Measurements from ENCODE around the gene RNF17.
"Not testable (repeated sequence)": the region's sequence is repeated elsewhere in the genome, so short reads cannot be mapped to it uniquely, and the experiment has no call there.

RNF17 gene

DNA sequence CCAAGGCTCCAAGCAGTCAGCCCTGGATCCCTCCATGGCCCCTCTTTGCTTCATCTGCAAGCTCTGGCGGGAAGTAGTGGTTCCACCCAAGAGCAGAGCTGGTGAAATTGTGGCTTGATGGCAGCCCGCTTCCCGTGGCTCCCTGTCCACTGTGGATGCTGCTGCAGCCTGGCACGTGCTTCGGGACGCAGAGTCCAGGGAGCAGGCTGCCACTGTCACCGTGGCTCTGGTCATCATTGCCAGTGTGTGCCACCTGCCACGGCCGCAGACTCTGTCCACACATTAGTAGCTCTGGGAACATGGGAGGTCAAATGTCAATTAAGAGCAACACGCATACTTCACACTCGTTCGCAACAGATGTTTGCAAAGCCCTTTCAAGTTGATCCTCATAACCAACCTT, 40.8 kb upstream of the RNF17 start:
- TF ChIP-seq, protein P1, sequence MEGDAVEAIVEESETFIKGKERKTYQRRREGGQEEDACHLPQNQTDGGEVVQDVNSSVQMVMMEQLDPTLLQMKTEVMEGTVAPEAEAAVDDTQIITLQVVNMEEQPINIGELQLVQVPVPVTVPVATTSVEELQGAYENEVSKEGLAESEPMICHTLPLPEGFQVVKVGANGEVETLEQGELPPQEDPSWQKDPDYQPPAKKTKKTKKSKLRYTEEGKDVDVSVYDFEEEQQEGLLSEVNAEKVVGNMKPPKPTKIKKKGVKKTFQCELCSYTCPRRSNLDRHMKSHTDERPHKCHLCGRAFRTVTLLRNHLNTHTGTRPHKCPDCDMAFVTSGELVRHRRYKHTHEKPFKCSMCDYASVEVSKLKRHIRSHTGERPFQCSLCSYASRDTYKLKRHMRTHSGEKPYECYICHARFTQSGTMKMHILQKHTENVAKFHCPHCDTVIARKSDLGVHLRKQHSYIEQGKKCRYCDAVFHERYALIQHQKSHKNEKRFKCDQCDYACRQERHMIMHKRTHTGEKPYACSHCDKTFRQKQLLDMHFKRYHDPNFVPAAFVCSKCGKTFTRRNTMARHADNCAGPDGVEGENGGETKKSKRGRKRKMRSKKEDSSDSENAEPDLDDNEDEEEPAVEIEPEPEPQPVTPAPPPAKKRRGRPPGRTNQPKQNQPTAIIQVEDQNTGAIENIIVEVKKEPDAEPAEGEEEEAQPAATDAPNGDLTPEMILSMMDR (IDR thresholded peaks at IDR 0.05; ENCODE audit: control insufficient read depth, insufficient read depth, low read depth, low read length, missing control alignments) = no peak
- DNase-seq (ENCODE audit: low read depth) = no peak
- no peak overlapping the region for H3K4me3 ChIP-seq (ENCODE audit: control insufficient read depth, low read depth, low read length)

DNA sequence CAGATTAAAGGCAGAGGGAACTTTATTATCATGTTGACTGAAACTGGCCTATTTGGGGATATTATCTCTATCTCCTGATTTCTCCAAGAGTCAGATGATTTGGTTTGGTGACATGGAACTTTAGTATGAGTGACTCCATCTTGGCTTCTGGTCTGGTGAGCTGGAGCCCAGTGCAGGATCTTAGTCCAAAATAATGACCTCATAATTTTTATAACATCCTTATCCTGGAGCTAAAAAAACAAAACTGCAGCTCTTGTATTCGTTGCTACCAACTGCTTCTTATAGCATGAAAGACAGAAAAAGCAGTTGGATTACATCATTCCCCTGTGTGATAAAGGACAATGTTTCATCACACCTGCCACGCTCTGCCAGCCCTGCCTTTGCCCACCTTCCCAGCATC, 39.3 kb upstream of the RNF17 start:
- TF ChIP-seq, protein P1 (IDR thresholded peaks at IDR 0.05; ENCODE audit: control insufficient read depth, insufficient read depth, low read depth, low read length, missing control alignments) = no peak
- no peak overlapping the region for H3K4me3 ChIP-seq (ENCODE audit: control insufficient read depth, low read depth, low read length)
- no peak for DNase-seq (ENCODE audit: low read depth)

DNA sequence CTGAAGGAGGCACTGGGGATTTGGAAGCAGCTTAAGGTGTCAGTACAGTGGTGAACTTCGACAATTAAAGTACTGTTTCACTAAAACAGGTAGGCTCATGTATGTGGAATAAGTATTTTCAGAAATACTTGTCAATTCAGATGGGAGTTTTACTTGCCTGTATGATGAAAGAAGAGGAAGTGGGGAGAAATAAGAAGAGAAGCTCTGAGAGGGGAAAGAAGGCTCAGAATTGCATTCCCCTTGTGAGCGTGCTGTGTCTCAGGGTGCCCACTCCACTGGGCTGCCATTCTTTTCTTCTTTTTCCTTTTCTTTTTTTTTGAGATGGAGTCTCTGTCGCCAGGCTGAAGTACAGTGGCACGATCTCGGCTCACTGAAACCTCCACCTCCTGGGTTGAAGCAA, 38.6 kb upstream of the RNF17 start:
- no peak for DNase-seq (ENCODE audit: low read depth)
- H3K4me3 ChIP-seq (ENCODE audit: control insufficient read depth, low read depth, low read length) = no peak overlapping the region
- TF ChIP-seq, protein P1 (IDR thresholded peaks at IDR 0.05; ENCODE audit: control insufficient read depth, insufficient read depth, low read depth, low read length, missing control alignments) = no peak

DNA sequence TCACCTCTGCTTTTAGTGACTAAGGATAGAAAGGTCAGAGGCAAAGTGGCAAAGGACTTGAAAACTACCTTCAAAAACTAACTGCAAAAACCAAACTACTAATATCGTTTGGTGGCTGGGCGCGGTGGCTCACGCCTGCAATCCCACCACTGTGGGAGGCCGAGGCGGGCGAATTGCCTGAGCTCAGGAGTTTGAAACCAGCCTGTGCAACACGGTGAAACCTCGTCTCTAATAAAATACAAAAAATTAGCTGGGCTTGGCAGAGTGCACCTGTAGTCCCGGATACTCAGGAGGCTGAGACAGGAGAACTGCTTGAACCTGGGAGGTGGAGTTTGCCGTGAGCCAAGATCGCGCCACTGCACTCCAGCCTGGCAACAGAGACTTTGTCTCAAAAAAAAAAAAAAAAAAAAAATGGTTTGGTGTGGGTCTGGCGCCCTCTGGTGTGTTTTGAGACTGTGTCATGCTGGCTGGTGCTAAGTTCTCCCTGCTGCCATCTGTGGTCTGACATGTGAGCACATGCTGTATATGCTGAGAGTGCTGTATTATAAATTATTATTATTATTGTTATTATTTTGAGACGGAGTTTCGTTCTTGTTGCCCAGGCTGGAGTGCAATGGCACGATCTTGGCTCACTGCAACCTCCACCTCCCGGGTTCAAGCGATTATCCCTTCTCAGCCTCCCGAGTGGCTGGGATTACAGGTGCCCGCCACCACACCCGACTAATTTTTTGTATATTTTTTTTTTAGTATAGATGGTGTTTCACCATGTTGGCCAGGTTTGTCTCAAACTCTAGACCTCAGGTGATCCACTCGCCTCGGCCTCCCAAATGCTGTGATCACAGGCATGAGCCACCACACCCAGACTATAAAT, 36.0 kb upstream of the RNF17 start:
- peak; percentile 65 for DNase-seq (ENCODE audit: low read depth)
- TF ChIP-seq, protein P1 (IDR thresholded peaks at IDR 0.05; ENCODE audit: control insufficient read depth, insufficient read depth, low read depth, low read length, missing control alignments) = peak; percentile 84
- H3K4me3 ChIP-seq (ENCODE audit: control insufficient read depth, low read depth, low read length) = no peak overlapping the region

DNA sequence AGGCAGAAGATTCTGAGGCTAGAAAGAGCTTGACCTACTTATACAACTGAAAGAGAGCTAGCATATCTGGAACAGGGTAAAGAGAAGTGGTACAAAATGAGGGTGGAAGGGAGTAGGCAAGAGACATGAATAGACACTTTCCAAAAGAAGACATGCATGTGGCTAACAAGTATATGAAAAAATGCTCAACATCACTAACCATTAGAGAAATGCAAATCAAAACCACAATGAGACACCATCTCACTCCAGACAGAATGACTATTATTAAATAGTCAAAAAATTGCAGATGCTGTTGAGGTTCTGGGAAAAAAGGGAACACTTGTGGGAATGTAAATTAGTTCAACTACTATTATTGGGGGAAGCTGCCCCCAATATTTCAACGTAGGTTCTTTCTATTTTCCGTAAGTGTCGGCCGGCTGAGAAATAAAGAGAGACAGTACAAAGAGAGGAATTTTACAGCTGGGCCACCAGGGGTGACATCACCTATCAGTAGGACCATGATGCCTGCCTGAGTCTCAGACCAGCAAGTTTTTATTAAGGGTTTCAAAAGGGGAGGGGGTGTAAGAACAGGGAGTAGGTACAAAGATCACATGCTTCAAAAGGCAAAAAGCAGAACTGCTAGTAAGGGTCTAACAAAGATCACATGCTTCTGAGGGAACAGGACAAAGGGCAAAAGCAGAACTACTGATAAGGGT, 32.9 kb upstream of the RNF17 start:
- not testable (repeated sequence) for H3K4me3 ChIP-seq (ENCODE audit: control insufficient read depth, low read depth, low read length); DNase-seq (ENCODE audit: low read depth)

DNA sequence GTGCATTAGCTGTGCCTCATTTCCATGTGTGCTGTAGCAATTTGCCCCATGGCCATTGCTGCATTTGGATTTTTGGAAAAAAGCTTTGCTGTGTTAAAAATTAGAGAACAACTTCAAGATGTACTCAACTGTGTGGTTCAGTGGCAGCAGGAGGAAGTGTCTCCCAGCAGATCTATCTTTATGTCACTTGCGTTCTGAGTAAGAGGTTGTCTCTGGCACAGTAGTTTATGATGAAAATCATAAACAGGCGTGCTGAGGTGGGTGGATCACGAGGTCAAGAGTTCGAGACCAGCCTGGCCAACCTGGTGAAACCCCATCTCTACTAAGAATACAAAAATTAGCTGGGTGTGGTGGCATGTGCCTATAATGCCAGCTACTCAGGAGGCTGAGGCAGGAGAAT, 29.0 kb upstream of the RNF17 start:
- TF ChIP-seq, protein P1 (IDR thresholded peaks at IDR 0.05; ENCODE audit: control insufficient read depth, insufficient read depth, low read depth, low read length, missing control alignments) = no peak
- no peak overlapping the region for H3K4me3 ChIP-seq (ENCODE audit: control insufficient read depth, low read depth, low read length)
- no peak for DNase-seq (ENCODE audit: low read depth)

DNA sequence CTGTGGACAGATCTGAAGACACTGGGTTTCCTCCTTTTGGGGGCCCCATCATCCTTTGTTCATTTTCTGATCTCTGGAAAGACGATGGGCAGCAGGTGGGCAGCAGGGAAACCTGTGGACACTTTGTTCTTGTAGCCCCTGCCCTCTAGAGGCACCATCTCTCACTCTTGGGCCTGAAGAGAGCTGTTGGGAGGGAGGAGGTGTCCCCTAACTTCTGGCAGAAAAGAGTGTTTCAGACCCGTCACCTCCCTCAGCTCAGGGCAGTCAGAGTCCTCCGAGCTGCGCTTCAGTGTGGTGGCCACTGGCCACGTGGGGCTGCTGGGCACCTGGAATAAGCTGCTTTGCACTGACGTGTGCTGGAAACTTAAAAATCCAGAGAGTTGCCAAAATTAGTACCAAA, 26.9 kb upstream of the RNF17 start:
- DNase-seq (ENCODE audit: low read depth) = no peak
- H3K4me3 ChIP-seq (ENCODE audit: control insufficient read depth, low read depth, low read length) = no peak overlapping the region
- TF ChIP-seq, protein P1 (IDR thresholded peaks at IDR 0.05; ENCODE audit: control insufficient read depth, insufficient read depth, low read depth, low read length, missing control alignments) = no peak
